H1 (cell line): Measurements from ENCODE around the gene BUD13. TPM values are rescaled to one million over a fixed set of nuclear protein-coding genes. Genes with fewer than 3 reads are reported as not detected.

Source experiments
- CTCF ChIA-PET: fragments of 300-600 bp; sonication (Branson Sonifier 250); formaldehyde crosslinking; loops from one replicate; lab custom pipeline; 2021; ENCODE audit not compliant: partially characterized antibody; lab: Charles Lee
- POLR2A ChIA-PET: fragments of 300-600 bp; sonication (Branson Sonifier 250); formaldehyde crosslinking; loops from one replicate; lab custom pipeline; 2021; ENCODE audit warnings: inconsistent platforms; ENCODE audit not compliant: partially characterized antibody; lab: Charles Lee
- DNase-seq, 2 experiments: peaks; one replicate each; pipeline versions ENCODE4 v3.0.0 to v3.0.0-alpha.2; 2010 to 2022; ENCODE audit warnings: low spot score in 2 of 2, low read depth in 1 of 2, mixed read lengths in 1 of 2
- FAIRE-seq: peaks from 2 replicates; lab custom pipeline; 2011; peaks lifted over from hg19 to GRCh38; lab: Jason Lieb, UNC
- H2AFZ ChIP-seq: 2 replicates; pipeline ENCODE4 v1.8.1; 2012; ENCODE audit warnings: low read length, inconsistent platforms
- H2AK5ac ChIP-seq: 2 replicates; pipeline ENCODE4 v1.6.1; 2013; ENCODE audit warnings: low read depth, low read length
- H2BK120ac ChIP-seq: replicated peaks from 2 replicates; pipeline ENCODE3; 2013; ENCODE audit warnings: low read depth, low read length, inconsistent platforms
- H2BK12ac ChIP-seq: 2 replicates; pipeline ENCODE4 v1.6.1; 2013; ENCODE audit warnings: low read depth, low read length
- H2BK15ac ChIP-seq: 2 replicates; pipeline ENCODE4 v1.6.1; 2013; ENCODE audit warnings: low read length
- H2BK20ac ChIP-seq: 2 replicates; pipeline ENCODE4 v1.6.1; 2013; ENCODE audit warnings: low read length
- H2BK5ac ChIP-seq: 2 replicates; pipeline ENCODE4 v1.6.1; 2013; ENCODE audit warnings: low read depth, low read length
- H3K14ac ChIP-seq: 2 replicates; pipeline ENCODE4 v1.6.1; 2013; ENCODE audit warnings: inconsistent platforms; ENCODE audit not compliant: insufficient read length
- H3K18ac ChIP-seq: 2 replicates; pipeline ENCODE4 v1.6.1; 2013; ENCODE audit warnings: low read length; ENCODE audit errors: extremely low read depth
- H3K23ac ChIP-seq: 2 replicates; pipeline ENCODE4 v1.6.1; 2013; ENCODE audit warnings: inconsistent platforms; ENCODE audit not compliant: insufficient read length
- H3K23me2 ChIP-seq: 2 replicates; pipeline ENCODE4 v1.6.1; 2013; ENCODE audit warnings: low read depth, low read length
- H3K27ac ChIP-seq: 2 replicates; pipeline ENCODE4 v1.6.1; 2011; ENCODE audit warnings: low read depth, low read length, inconsistent platforms
- H3K27me3 ChIP-seq, 4 experiments: replicated peaks in 1 of 4; 1 replicate in 1 of 4; 2 replicates in 3 of 4; pipeline versions ENCODE4 v1.6.1 to v1.8.1; 2011 to 2013; ENCODE audit warnings: low read length in 3 of 4, mild to moderate bottlenecking in 3 of 4, inconsistent platforms in 2 of 4, mixed read lengths in 2 of 4, moderate library complexity in 1 of 4; ENCODE audit not compliant: control insufficient read depth in 3 of 4, insufficient read depth in 3 of 4; ENCODE audit errors: extremely low read depth in 1 of 4
- H3K36me3 ChIP-seq, 4 experiments: 2 replicates each; pipeline versions ENCODE4 v1.6.1 to v1.8.1; 2011 to 2013; ENCODE audit warnings: mild to moderate bottlenecking in 4 of 4, low read length in 3 of 4, moderate library complexity in 2 of 4, control low read depth in 1 of 4, inconsistent platforms in 1 of 4; ENCODE audit not compliant: insufficient read depth in 4 of 4, control insufficient read depth in 2 of 4
- H3K4ac ChIP-seq: replicated peaks from 2 replicates; pipeline ENCODE3; 2013; ENCODE audit warnings: low read length, low read depth, mixed read lengths, inconsistent platforms; ENCODE audit not compliant: insufficient read length
- H3K4me1 ChIP-seq, 4 experiments: replicated peaks in 1 of 4; 1 replicate in 1 of 4; 2 replicates in 3 of 4; pipeline versions ENCODE4 v1.6.1 to v1.8.1; 2011 to 2013; ENCODE audit warnings: low read length in 3 of 4, inconsistent platforms in 2 of 4, mixed read lengths in 1 of 4; ENCODE audit not compliant: insufficient read depth in 4 of 4, control insufficient read depth in 3 of 4
- H3K4me2 ChIP-seq, 2 experiments: 2 replicates each; pipeline versions ENCODE4 v1.6.1 to v1.8.1; 2011 to 2013; ENCODE audit warnings: low read depth in 2 of 2, low read length in 2 of 2, control low read depth in 1 of 2, inconsistent platforms in 1 of 2, mild to moderate bottlenecking in 1 of 2; ENCODE audit not compliant: insufficient read depth in 1 of 2
- H3K4me3 ChIP-seq, 4 experiments: fragments of 200-600, 300-600 bp in 1 of 4; sonication (generic), shearing (Covaris generic), sonication (Bioruptor Twin) in 1 of 4; 2 replicates each; pipeline versions ENCODE4 v1.5.1 to v1.8.1; 2011 to 2016; ENCODE audit warnings: low read length in 4 of 4, low read depth in 3 of 4, control low read depth in 2 of 4, inconsistent platforms in 2 of 4, mild to moderate bottlenecking in 2 of 4, mixed read lengths in 1 of 4, moderate library complexity in 1 of 4; ENCODE audit not compliant: insufficient read depth in 2 of 4; ENCODE audit errors: extremely low read depth in 1 of 4
- H3K56ac ChIP-seq: replicated peaks from 2 replicates; pipeline ENCODE3; 2013; ENCODE audit warnings: low read depth, mild to moderate bottlenecking, mixed read lengths, low read length, inconsistent platforms; ENCODE audit not compliant: insufficient read length
- H3K79me1 ChIP-seq: 2 replicates; pipeline ENCODE4 v1.6.1; 2013; ENCODE audit warnings: low read depth, low read length, control low read depth
- H3K79me2 ChIP-seq, 2 experiments: 2 replicates each; pipeline versions ENCODE4 v1.6.1 to v1.8.1; 2012 to 2013; ENCODE audit warnings: low read length in 2 of 2, mild to moderate bottlenecking in 2 of 2, inconsistent platforms in 1 of 2; ENCODE audit not compliant: insufficient read depth in 2 of 2, control insufficient read depth in 1 of 2
- H3K9ac ChIP-seq, 4 experiments: replicated peaks in 1 of 4; 1 replicate in 1 of 4; 2 replicates in 3 of 4; pipeline versions ENCODE4 v1.6.1 to v1.8.1; 2011 to 2013; ENCODE audit warnings: low read depth in 3 of 4, low read length in 3 of 4, control low read depth in 2 of 4, mild to moderate bottlenecking in 2 of 4, moderate library complexity in 2 of 4, inconsistent platforms in 1 of 4; ENCODE audit errors: extremely low read depth in 1 of 4
- H3K9me3 ChIP-seq, 2 experiments: 2 replicates each; pipeline versions ENCODE4 v1.6.1 to v1.8.1; 2012 to 2013; ENCODE audit warnings: mild to moderate bottlenecking in 2 of 2, moderate library complexity in 2 of 2, control low read depth in 1 of 2, inconsistent platforms in 1 of 2, low read depth in 1 of 2, low read length in 1 of 2, mixed read lengths in 1 of 2; ENCODE audit not compliant: insufficient read depth in 2 of 2
- H4K20me1 ChIP-seq, 2 experiments: replicated peaks in 1 of 2; 2 replicates each; pipeline versions ENCODE3 to v1.8.1; 2011 to 2013; ENCODE audit warnings: inconsistent platforms in 2 of 2, low read length in 2 of 2, mild to moderate bottlenecking in 1 of 2; ENCODE audit not compliant: insufficient read depth in 2 of 2, control insufficient read depth in 1 of 2
- H4K5ac ChIP-seq: 2 replicates; pipeline ENCODE4 v1.6.1; 2013; ENCODE audit warnings: low read length, low read depth, mixed read lengths, inconsistent platforms; ENCODE audit not compliant: insufficient read length
- H4K8ac ChIP-seq: 2 replicates; pipeline ENCODE4 v1.8.0; 2013; ENCODE audit warnings: mild to moderate bottlenecking, moderate library complexity, low read length, inconsistent platforms; ENCODE audit not compliant: insufficient read depth; ENCODE audit errors: extremely low read depth
- H4K91ac ChIP-seq: replicated peaks from 2 replicates; pipeline ENCODE3; 2013; ENCODE audit warnings: low read length, mixed read lengths, inconsistent platforms; ENCODE audit not compliant: insufficient read length
- ASH2L ChIP-seq: fragments of 200-600, 300-600 bp; sonication (generic); IDR thresholded peaks from one replicate; pipeline ENCODE4 v1.7.1; 2017; ENCODE audit warnings: low read length
- EGR1 ChIP-seq: IDR thresholded peaks from 2 replicates; pipeline ENCODE4 v1.6.1; 2011; ENCODE audit warnings: low read depth, low read length, borderline replicate concordance
- GABPA ChIP-seq: IDR thresholded peaks from 2 replicates; pipeline ENCODE4 v1.6.1; 2011; ENCODE audit warnings: mild to moderate bottlenecking, low read length, moderate library complexity, borderline replicate concordance; ENCODE audit not compliant: insufficient read depth
- KDM5A ChIP-seq: fragments of 200-600 bp; IDR thresholded peaks from 2 replicates; pipeline ENCODE4 v1.7.1; 2012; ENCODE audit warnings: mild to moderate bottlenecking, low read length, inconsistent platforms, mixed read lengths
- PHF8 ChIP-seq: fragments of 200-600 bp; sonication (generic); conservative IDR thresholded peaks from 2 replicates; pipeline ENCODE4 v1.7.1; 2012; ENCODE audit warnings: low read depth, mild to moderate bottlenecking, inconsistent platforms, low read length, moderate library complexity
- POLR2A ChIP-seq, 2 experiments: IDR thresholded peaks; 1 replicate in 1 of 2; 2 replicates in 1 of 2; pipeline ENCODE4 v1.6.1; 2011; ENCODE audit warnings: low read depth in 2 of 2, low read length in 2 of 2, mild to moderate bottlenecking in 2 of 2; ENCODE audit errors: control extremely low read depth in 1 of 2
- POU5F1 ChIP-seq: IDR thresholded peaks from 2 replicates; pipeline ENCODE4 v1.6.1; 2011; ENCODE audit warnings: low read depth, mild to moderate bottlenecking, low read length, moderate library complexity
- RBBP5 ChIP-seq: IDR thresholded peaks from 2 replicates; pipeline ENCODE4 v1.7.1; 2012; ENCODE audit warnings: low read depth, mild to moderate bottlenecking, inconsistent platforms, low read length, moderate library complexity, borderline replicate concordance
- SP1 ChIP-seq: IDR thresholded peaks from 2 replicates; pipeline ENCODE4 v1.6.1; 2011; ENCODE audit warnings: low read depth, low read length
- TAF1 ChIP-seq: IDR thresholded peaks from 2 replicates; pipeline ENCODE4 v1.6.1; 2011; ENCODE audit warnings: mild to moderate bottlenecking, low read depth, low read length
- TBP ChIP-seq: IDR thresholded peaks from 2 replicates; pipeline ENCODE4 v1.6.1; 2011; ENCODE audit warnings: low read depth, low read length, improper control_type of control experiment
- TEAD4 ChIP-seq: IDR thresholded peaks from 2 replicates; pipeline ENCODE4 v1.6.1; 2012; ENCODE audit warnings: low read depth, low read length, inconsistent platforms, mixed read lengths
- WGBS, 2 experiments: shearing (Covaris generic) in 1 of 2; methylation state at CpG; one replicate each; pipeline versions ENCODE4 v1.1.6 to v1.1.7; 2013 to 2015; ENCODE audit warnings: low lambda C conversion rate in 2 of 2, mixed read lengths in 2 of 2, inconsistent platforms in 1 of 2, low coverage in 1 of 2, missing lambda C conversion rate in 1 of 2; ENCODE audit not compliant: insufficient replicate concordance in 2 of 2, insufficient coverage in 1 of 2, insufficient read length in 1 of 2; ENCODE audit errors: extremely low coverage in 1 of 2, missing lambda C conversion rate in 1 of 2; 5-methylcytosine and 5-hydroxymethylcytosine counted together
- polyA plus RNA-seq, 7 experiments: library from polyadenylated mRNA; depleted of rRNA in 3 of 7; stranded (reverse) in 5 of 7; unstranded in 2 of 7; fragments of >200 nt in 5 of 7; fragments of 200-250 nt in 2 of 7; gene quantifications; 1 replicate in 5 of 7; 2 replicates in 1 of 7; 4 replicates in 1 of 7; pipeline versions ENCODE4 v1.2.1 to v1.2.3, GENCODE V29; 2011 to 2013; ENCODE audit warnings: missing spikeins in 2 of 7, mixed read lengths in 2 of 7
- total RNA-seq: library from RNA; stranded (reverse); fragmentation: NEBNext Ultra II Directional; extraction: Animal tissue kit (Norgen Biotek cat#: 25700); gene quantifications from 2 replicates; pipeline ENCODE4 v1.2.1, GENCODE V29; 2021

BUD13 gene
- total and polyA plus RNA-seq, 2 of the 8 experiments (the other 6 are each of a cell fraction or from before 2014, with no cell fraction given), result 24.8 to 27.2 TPM

GRCh38 chr11:116787786-116788486 lies 15.1 kb upstream of the BUD13 start, which contains the start of gene ZPR1:
ZPR1 (minus strand) TSS chr11:116788023; CDS start chr11:116787990, 33 bp downstream.
- peaks cover 0 to 11% (median 3%) of the 10 kb centered on the region in 4 experiments; a peak in 4 of 7 replicates for H3K27me3 ChIP-seq
- H3K4me1 ChIP-seq, result peaks cover 4 to 9% (median 6%) of the 10 kb centered on the region in 4 experiments
- FAIRE-seq, result no peak
- peak within 1 kb of the TSS; percentile 18 for H4K5ac ChIP-seq
- H3K4me2 ChIP-seq, result peak within 1 kb of the TSS; percentile 92 to 94
- peak in 1 of 2 experiments; percentile 89 for DNase-seq
- no peak within 1 kb of the TSS for H3K14ac ChIP-seq
- no peak within 1 kb of the TSS for H2BK15ac ChIP-seq
- H2BK12ac ChIP-seq, result no peak within 1 kb of the TSS
- H3K9me3 ChIP-seq, result no peaks in the 10 kb centered on the region
- H2AFZ ChIP-seq, result peak within 1 kb of the TSS; percentile 91; the same call in 1 of the 2 replicates
- H3K18ac ChIP-seq, result peak within 1 kb of the TSS; percentile 66
- peak within 1 kb of the TSS; percentile 79 to 93 (median 85) for H3K4me3 ChIP-seq
- 3% methylated on average over 47 of the region's 56 CpGs; no CpG with 5 or more reads in 1 of the 2 experiments for WGBS, 2 experiments
- peaks cover 26 to 36% (median 30%) of the 10 kb centered on the region in 4 experiments for H3K36me3 ChIP-seq
- peak within 1 kb of the TSS; percentile 56; the same call in 1 of the 2 replicates for H3K27ac ChIP-seq
- H4K91ac ChIP-seq, result no peak within 1 kb of the TSS
- H4K20me1 ChIP-seq, result no peaks in the 10 kb centered on the region
- no peak within 1 kb of the TSS for H2BK20ac ChIP-seq
- H3K4ac ChIP-seq, result peak within 1 kb of the TSS; percentile 29
- no peak within 1 kb of the TSS for H3K56ac ChIP-seq
- H3K23me2 ChIP-seq, result peaks cover 11% of the 10 kb centered on the region
- CTCF ChIA-PET, result interaction anchor here (0.9 to 12.1 kb wide), 10 partner anchors 8 to 439 kb away, joined by 3 to 237 read pairs (median 4); partner anchors contain the start of genes APOA1, APOA4 and APOC3
- H2AK5ac ChIP-seq, result no peak within 1 kb of the TSS
- POLR2A ChIA-PET, result interaction anchor here (0.9 to 6.0 kb wide), 7 partner anchors 8 to 309 kb away, joined by 3 to 29 read pairs (median 4); partner anchors contain the start of genes APOA1 and BUD13
- peak within 1 kb of the TSS; percentile 39 for H4K8ac ChIP-seq
- no peak within 1 kb of the TSS; the same call in 1 of the 2 replicates for H2BK5ac ChIP-seq
- H3K9ac ChIP-seq, result peak within 1 kb of the TSS; percentile 65 to 78 (median 70)
- H3K79me1 ChIP-seq, result peaks cover 5% of the 10 kb centered on the region; the same call in 1 of the 2 replicates
- no peak within 1 kb of the TSS for H2BK120ac ChIP-seq
- peaks cover 0 to 15% of the 10 kb centered on the region in 2 experiments; a peak in 2 of 4 replicates for H3K79me2 ChIP-seq
- H3K23ac ChIP-seq, result no peak within 1 kb of the TSS
- TF ChIP-seq TEAD4, result no peak
- peak; percentile 65; the same call in 1 of the 2 replicates for TF ChIP-seq TAF1
- peak in 1 of 2 experiments; percentile 84; a peak in 2 of 3 replicates for TF ChIP-seq POLR2A (IDR thresholded peaks at IDR 0.05; ENCODE audit: control extremely low read depth in 1 of 2, low read depth in 2 of 2, low read length in 2 of 2)
- 0 out of 2 replicates have a peak, but pooled peaks have one; percentile 25 for TF ChIP-seq RBBP5
- 0 out of 2 replicates have a peak, but pooled peaks have one; percentile 29 for TF ChIP-seq TBP
- 0 out of 2 replicates have a peak, but pooled peaks have one; percentile 14 for TF ChIP-seq KDM5A
- no peak for TF ChIP-seq EGR1
- peak; percentile 55 for TF ChIP-seq ASH2L
- TF ChIP-seq POU5F1, result no peak
- peak; percentile 96 for TF ChIP-seq PHF8
- 0 out of 2 replicates have a peak, but pooled peaks have one; percentile 7 for TF ChIP-seq SP1
- peak; percentile 84; the same call in 1 of the 2 replicates for TF ChIP-seq GABPA
